A673 (cell line): ENCODE results near the gene ADAM11. TPM values are rescaled to one million over a fixed set of nuclear protein-coding genes. Genes with fewer than 3 reads are reported as not detected.

Experiments
- BruUV-seq: library from RNA; stranded (reverse); fragments of 400-500 nt; replicated peaks from 2 replicates; lab custom pipeline; 2021; lab: Mats Ljungman, UMichigan
- CTCF ChIA-PET: fragments of 300-600 bp; sonication (Branson Sonifier 250); formaldehyde crosslinking; loops from one replicate; lab custom pipeline; 2022; ENCODE audit warnings: antibody characterized with exemption; lab: Charles Lee
- POLR2A ChIA-PET: fragments of 300-600 bp; sonication (Branson Sonifier 250); formaldehyde crosslinking; loops from one replicate; lab custom pipeline; 2022; ENCODE audit warnings: antibody characterized with exemption; ENCODE audit not compliant: low non-redundant PET; lab: Charles Lee
- DNase-seq: peaks from one replicate; pipeline ENCODE4 v3.0.0-alpha.2; 2015; ENCODE audit warnings: low spot score
- H3K27ac ChIP-seq: fragments of 200-600 bp; sonication (generic); 2 replicates; pipeline ENCODE4 v1.5.1; 2016; ENCODE audit warnings: mixed run types, low read depth, mild to moderate bottlenecking, mixed read lengths, antibody characterized with exemption, low read length; ENCODE audit not compliant: poor library complexity, severe bottlenecking
- H3K27me3 ChIP-seq: fragments of 200-600 bp; sonication (generic); replicated peaks from 2 replicates; pipeline ENCODE4 v1.6.1; 2017; ENCODE audit warnings: mixed run types, low read depth, mild to moderate bottlenecking, mixed read lengths, antibody characterized with exemption, low read length; ENCODE audit not compliant: insufficient read depth, poor library complexity
- H3K36me3 ChIP-seq: fragments of 200-600 bp; sonication (generic); 2 replicates; pipeline ENCODE4 v1.6.1; 2016; ENCODE audit warnings: mixed run types, mild to moderate bottlenecking, mixed read lengths, antibody characterized with exemption, low read length; ENCODE audit not compliant: insufficient read depth, poor library complexity, severe bottlenecking
- H3K4me1 ChIP-seq: fragments of 200-600 bp; sonication (generic); 2 replicates; pipeline ENCODE4 v1.6.1; 2017; ENCODE audit warnings: mixed run types, mild to moderate bottlenecking, mixed read lengths, antibody characterized with exemption, low read length; ENCODE audit not compliant: insufficient read depth, poor library complexity, severe bottlenecking
- H3K4me3 ChIP-seq: fragments of 200-600 bp; sonication (generic); 2 replicates; pipeline ENCODE4 v1.5.1; 2016; ENCODE audit warnings: low read depth, mixed run types, mild to moderate bottlenecking, mixed read lengths, low read length; ENCODE audit not compliant: poor library complexity, severe bottlenecking
- H3K9me3 ChIP-seq: fragments of 200-600 bp; sonication (generic); 2 replicates; pipeline ENCODE4 v1.6.1; 2016; ENCODE audit warnings: mixed run types, low read depth, mild to moderate bottlenecking, mixed read lengths, antibody characterized with exemption, low read length; ENCODE audit not compliant: poor library complexity, severe bottlenecking
- EZH2 ChIP-seq: fragments of 200-600 bp; sonication (generic); IDR thresholded peaks from 2 replicates; pipeline ENCODE4 v1.6.1; 2017; ENCODE audit warnings: borderline replicate concordance, low read depth, mild to moderate bottlenecking, mixed read lengths, antibody characterized with exemption, low read length; ENCODE audit not compliant: poor library complexity, severe bottlenecking
- intact Hi-C: fragments of 100-400 bp; cut with micrococcal nuclease; formaldehyde crosslinking; loops from one replicate; pipeline ENCODE4 v1.10.0; 2022; ENCODE audit not compliant: unreplicated experiment
- total RNA-seq: library from RNA; stranded (reverse); gene quantifications from 2 replicates; pipeline ENCODE4 v1.2.3, GENCODE V29; 2021
- TF ChIP-seq, protein P1 (sequence below): fragments of 300-800, 200-600 bp; sonication (generic); conservative IDR thresholded peaks from 2 replicates; pipeline ENCODE4 v1.5.1; 2017; ENCODE audit warnings: low read depth, mild to moderate bottlenecking, antibody characterized with exemption, low read length, moderate library complexity, mixed read lengths

The ADAM11 gene
- total RNA-seq, 1 experiment from 2014 or later: 0.17 TPM

DNA sequence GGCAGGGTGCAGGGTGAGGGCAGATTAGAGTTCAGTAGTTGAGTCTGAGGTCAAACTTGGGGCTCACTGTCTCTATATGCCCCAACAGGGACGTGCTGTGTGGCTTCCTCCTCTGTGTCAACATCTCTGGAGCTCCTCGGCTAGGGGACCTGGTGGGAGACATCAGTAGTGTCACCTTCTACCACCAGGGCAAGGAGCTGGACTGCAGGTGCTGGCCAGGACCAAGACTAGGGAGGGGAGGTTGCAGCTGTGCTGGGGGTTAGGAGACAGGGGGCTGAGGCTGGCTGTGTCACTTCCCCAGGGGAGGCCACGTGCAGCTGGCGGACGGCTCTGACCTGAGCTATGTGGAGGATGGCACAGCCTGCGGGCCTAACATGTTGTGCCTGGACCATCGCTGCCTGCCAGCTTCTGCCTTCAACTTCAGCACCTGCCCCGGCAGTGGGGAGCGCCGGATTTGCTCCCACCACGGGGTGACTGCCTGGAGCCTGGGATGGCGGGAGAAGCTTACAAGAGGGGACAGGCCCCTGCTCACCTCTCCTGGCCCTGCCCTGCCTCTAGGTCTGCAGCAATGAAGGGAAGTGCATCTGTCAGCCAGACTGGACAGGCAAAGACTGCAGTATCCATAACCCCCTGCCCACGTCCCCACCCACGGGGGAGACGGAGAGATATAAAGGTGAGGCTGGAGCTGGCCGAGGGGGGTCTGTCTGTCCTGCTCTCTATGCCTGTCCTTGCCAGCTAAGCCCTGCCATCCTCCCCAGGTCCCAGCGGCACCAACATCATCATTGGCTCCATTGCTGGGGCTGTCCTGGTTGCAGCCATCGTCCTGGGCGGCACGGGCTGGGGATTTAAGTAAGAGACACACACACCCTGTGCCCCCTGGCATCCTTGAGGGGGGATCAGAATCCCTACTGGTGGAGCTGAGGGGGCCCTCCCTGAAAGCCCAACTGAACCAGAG, 18.9 kb downstream of the ADAM11 start:
- intact Hi-C loops: loop anchor here (5.0 to 10.0 kb wide), 3 partner anchors 245 to 355 kb away; partner anchors contain the start of gene PLCD3

DNA sequence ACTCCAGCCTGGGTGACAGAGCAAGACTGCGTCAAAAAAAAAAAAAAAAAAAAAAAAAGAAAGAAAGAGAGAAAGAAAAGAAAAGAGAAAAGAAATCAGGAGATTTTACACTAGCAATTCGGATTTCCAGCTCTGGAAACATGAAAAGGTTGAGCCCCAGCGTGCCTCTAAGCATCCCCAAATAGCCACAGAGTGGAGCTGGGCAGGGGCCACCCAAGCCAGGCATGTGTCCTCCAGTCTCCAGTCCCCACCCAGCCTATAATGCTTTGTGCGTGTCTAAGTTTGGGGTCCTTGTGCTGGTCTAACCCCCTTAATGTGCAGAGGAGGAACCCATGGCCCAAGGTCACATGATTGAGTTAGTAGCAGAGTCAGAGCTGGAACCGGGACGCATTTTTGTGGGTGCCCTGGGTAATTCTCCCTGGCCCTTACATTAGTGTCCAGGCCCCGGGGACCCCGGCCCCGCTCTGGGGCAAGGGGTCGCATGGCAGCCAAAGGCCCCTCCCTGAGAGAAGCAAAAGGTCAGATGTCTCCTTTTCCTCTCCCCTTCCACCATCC, 19.9 kb downstream of the ADAM11 start:
- DNase-seq: no peak
- H3K27me3 ChIP-seq: no peaks in the 10 kb centered on the region
- no TSS peak for BruUV-seq
- POLR2A ChIA-PET: no interaction called here
- H3K4me1 ChIP-seq: no peaks in the 10 kb centered on the region
- H3K27ac ChIP-seq: no peak overlapping the region
- CTCF ChIA-PET: interaction anchor here (0.6 kb wide), 1 partner anchor 138 kb away, joined by 17 read pairs; no protein-coding TSS in a partner anchor
- H3K4me3 ChIP-seq: peak overlapping the region; percentile 21
- intact Hi-C loops: loop anchor here (5.0 to 10.0 kb wide), 3 partner anchors 244 to 354 kb away; partner anchors contain the start of gene PLCD3
- no peaks in the 10 kb centered on the region for H3K9me3 ChIP-seq
- TF ChIP-seq, protein P1, sequence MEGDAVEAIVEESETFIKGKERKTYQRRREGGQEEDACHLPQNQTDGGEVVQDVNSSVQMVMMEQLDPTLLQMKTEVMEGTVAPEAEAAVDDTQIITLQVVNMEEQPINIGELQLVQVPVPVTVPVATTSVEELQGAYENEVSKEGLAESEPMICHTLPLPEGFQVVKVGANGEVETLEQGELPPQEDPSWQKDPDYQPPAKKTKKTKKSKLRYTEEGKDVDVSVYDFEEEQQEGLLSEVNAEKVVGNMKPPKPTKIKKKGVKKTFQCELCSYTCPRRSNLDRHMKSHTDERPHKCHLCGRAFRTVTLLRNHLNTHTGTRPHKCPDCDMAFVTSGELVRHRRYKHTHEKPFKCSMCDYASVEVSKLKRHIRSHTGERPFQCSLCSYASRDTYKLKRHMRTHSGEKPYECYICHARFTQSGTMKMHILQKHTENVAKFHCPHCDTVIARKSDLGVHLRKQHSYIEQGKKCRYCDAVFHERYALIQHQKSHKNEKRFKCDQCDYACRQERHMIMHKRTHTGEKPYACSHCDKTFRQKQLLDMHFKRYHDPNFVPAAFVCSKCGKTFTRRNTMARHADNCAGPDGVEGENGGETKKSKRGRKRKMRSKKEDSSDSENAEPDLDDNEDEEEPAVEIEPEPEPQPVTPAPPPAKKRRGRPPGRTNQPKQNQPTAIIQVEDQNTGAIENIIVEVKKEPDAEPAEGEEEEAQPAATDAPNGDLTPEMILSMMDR: no peak
- TF ChIP-seq EZH2: no peak
- no peaks in the 10 kb centered on the region for H3K36me3 ChIP-seq

More for the DNA sequence above, 18.9 kb downstream of the ADAM11 start:
- ChIA-PET CTCF (interaction anchor here (0.6 kb wide), 1 partner anchor 139 kb away, joined by 17 read pairs; no protein-coding TSS in a partner anchor), POLR2A (no interaction called here)
- Histone ChIP-seq H3K4me1 (no peaks in the 10 kb centered on the region), H3K27ac (no peak overlapping the region), H3K4me3 (no peak overlapping the region), H3K36me3 (no peaks in the 10 kb centered on the region), H3K9me3 (no peaks in the 10 kb centered on the region), H3K27me3 (no peaks in the 10 kb centered on the region)
- no peak for TF ChIP-seq EZH2
- TF ChIP-seq, protein P1: no peak
- no TSS peak for BruUV-seq
- DNase-seq: no peak

DNA sequence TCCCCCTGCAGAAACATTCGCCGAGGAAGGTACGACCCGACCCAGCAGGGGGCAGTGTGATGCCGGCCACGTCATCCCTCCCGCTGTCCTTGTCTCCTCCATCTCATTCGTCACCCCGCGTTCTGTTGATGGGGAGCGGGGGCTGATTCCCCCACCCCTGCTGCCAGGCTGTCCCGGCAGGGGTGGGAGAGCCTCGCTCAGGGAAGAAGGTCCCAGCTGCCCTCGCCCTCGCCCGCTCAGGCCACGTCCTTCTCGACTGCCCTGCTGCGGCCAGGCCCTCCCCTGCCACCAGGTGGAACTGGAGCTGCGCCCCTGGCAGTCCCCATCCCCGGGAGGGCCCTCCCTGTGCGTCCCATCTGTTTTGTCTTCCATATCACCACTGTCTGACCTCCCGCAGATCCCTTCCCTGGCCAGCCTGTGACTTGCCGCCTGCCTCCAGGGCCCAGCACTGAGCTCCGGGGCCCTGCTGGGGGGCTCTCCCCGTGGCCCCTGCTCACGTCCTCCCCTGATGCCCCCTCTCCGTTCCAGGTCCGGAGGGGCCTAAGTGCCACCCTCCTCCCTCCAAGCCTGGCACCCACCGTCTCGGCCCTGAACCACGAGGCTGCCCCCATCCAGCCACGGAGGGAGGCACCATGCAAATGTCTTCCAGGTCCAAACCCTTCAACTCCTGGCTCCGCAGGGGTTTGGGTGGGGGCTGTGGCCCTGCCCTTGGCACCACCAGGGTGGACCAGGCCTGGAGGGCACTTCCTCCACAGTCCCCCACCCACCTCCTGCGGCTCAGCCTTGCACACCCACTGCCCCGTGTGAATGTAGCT, 20.6 kb downstream of the ADAM11 start:
- Histone ChIP-seq H3K4me3 (peak overlapping the region; percentile 21), H3K9me3 (no peaks in the 10 kb centered on the region), H3K4me1 (no peaks in the 10 kb centered on the region), H3K27me3 (no peaks in the 10 kb centered on the region), H3K27ac (no peak overlapping the region), H3K36me3 (no peaks in the 10 kb centered on the region)
- no TSS peak for BruUV-seq
- intact Hi-C loops: loop anchor here (5.0 to 10.0 kb wide), 3 partner anchors 243 to 353 kb away; partner anchors contain the start of gene PLCD3
- CTCF ChIA-PET: interaction anchor here (0.6 kb wide), 1 partner anchor 270 kb away, joined by 4 read pairs; no protein-coding TSS in a partner anchor
- peak; percentile 64 for DNase-seq
- TF ChIP-seq, protein P1: peak; percentile 69
- TF ChIP-seq EZH2: no peak
- POLR2A ChIA-PET: interaction anchor here (0.5 to 0.7 kb wide), 2 partner anchors 86 to 211 kb away, joined by 3 read pairs; no protein-coding TSS in a partner anchor
